Measurements from ENCODE around the gene SIGLEC5. TPM values are rescaled to one million over a fixed set of nuclear protein-coding genes. Genes with fewer than 3 reads are reported as not detected.

Gene SIGLEC5
- total and polyA plus RNA-seq, 2 of the 8 experiments (the other 6 are each of a cell fraction or from before 2014, with no cell fraction given): not detected

DNA sequence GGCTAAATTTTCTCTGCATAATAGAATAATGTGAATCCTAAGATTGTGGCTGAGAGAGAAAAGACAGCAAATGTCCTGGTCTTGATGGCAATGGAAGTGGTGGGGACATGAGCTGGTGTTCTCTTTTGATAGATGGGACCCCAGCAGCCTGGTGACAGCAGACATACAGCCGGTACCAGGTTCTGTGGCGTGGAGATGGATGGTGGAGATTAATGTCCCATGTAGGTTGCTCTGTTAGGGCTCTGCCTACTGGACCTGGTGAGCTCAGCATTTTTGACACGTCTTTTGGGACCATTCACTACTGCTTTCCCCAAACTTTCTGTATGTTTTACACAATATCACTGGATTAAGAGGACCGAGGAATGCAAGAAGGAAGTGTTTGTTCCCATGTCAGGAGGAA is 24.6 kb upstream of the SIGLEC5 start:
- FAIRE-seq (no peak), DNase-seq (ENCODE audit: low read depth in 1 of 2, low spot score in 2 of 2) (no peak)
- Histone ChIP-seq H2AFZ (ENCODE audit: low read length) (no peak overlapping the region), H4K5ac (ENCODE audit: insufficient read length, low read depth, low read length) (no peak overlapping the region), H3K4me3 (ENCODE audit: extremely low read depth in 1 of 4, insufficient read depth in 2 of 4, low read depth in 3 of 4, low read length in 4 of 4) (no peak overlapping the region), H2BK120ac (replicated peaks; ENCODE audit: low read depth, low read length) (no peak overlapping the region), H3K27ac (ENCODE audit: low read depth, low read length) (no peak overlapping the region), H3K14ac (ENCODE audit: insufficient read length) (no peak overlapping the region), H3K4me2 (ENCODE audit: insufficient read depth in 1 of 2, low read depth in 2 of 2, low read length in 2 of 2) (no peak overlapping the region), H4K8ac (ENCODE audit: extremely low read depth, insufficient read depth, low read length) (no peak overlapping the region), H2BK15ac (ENCODE audit: low read length) (no peak overlapping the region), H3K9ac (replicated peaks in 1 of 4; ENCODE audit: extremely low read depth in 1 of 4, low read depth in 3 of 4, low read length in 3 of 4) (no peak overlapping the region), H3K79me2 (ENCODE audit: control insufficient read depth in 1 of 2, insufficient read depth in 2 of 2, low read length in 2 of 2) (no peaks in the 10 kb centered on the region), H3K18ac (ENCODE audit: extremely low read depth, low read length) (no peak overlapping the region), H3K36me3 (ENCODE audit: control insufficient read depth in 2 of 4, insufficient read depth in 4 of 4, low read length in 3 of 4) (no peaks in the 10 kb centered on the region), H3K79me1 (ENCODE audit: low read depth, low read length) (no peaks in the 10 kb centered on the region), H4K20me1 (replicated peaks in 1 of 2; ENCODE audit: control insufficient read depth in 1 of 2, insufficient read depth in 2 of 2, low read length in 2 of 2) (no peaks in the 10 kb centered on the region), H2AK5ac (ENCODE audit: low read depth, low read length) (no peak overlapping the region), H3K4me1 (replicated peaks in 1 of 4; ENCODE audit: control insufficient read depth in 3 of 4, insufficient read depth in 4 of 4, low read length in 3 of 4) (no peaks in the 10 kb centered on the region), H3K4ac (replicated peaks; ENCODE audit: insufficient read length, low read depth, low read length) (no peak overlapping the region), H2BK5ac (ENCODE audit: low read depth, low read length) (no peak overlapping the region), H3K9me3 (ENCODE audit: insufficient read depth in 2 of 2, low read depth in 1 of 2, low read length in 1 of 2) (peaks cover 28 to 34% of the 10 kb centered on the region in 2 experiments), H2BK12ac (ENCODE audit: low read depth, low read length) (no peak overlapping the region), H2BK20ac (ENCODE audit: low read length) (no peak overlapping the region), H3K56ac (replicated peaks; ENCODE audit: insufficient read length, low read depth, low read length) (no peak overlapping the region), H3K23me2 (ENCODE audit: low read depth, low read length) (no peaks in the 10 kb centered on the region), H4K91ac (replicated peaks; ENCODE audit: insufficient read length, low read length) (no peak overlapping the region), H3K27me3 (replicated peaks in 1 of 4; ENCODE audit: control insufficient read depth in 3 of 4, extremely low read depth in 1 of 4, insufficient read depth in 3 of 4, low read length in 3 of 4) (no peaks in the 10 kb centered on the region), H3K23ac (ENCODE audit: insufficient read length) (no peak overlapping the region)
- POLR2A ChIA-PET (ENCODE audit: partially characterized antibody): interaction anchor here (1.6 kb wide), 1 partner anchor 11 kb away, joined by 5 read pairs; no protein-coding TSS in a partner anchor
- CTCF ChIA-PET (ENCODE audit: partially characterized antibody): interaction anchor here (0.7 to 1.9 kb wide), 14 partner anchors 12 to 311 kb away, joined by 3 to 10 read pairs (median 4); no protein-coding TSS in a partner anchor
- 74% methylated on average over 4 of the region's 4 CpGs; no CpG with 5 or more reads in 1 of the 2 experiments for WGBS, 2 experiments (ENCODE audit: extremely low coverage in 1 of 2, insufficient coverage in 1 of 2, insufficient read length in 1 of 2, insufficient replicate concordance in 2 of 2, low coverage in 1 of 2, low lambda C conversion rate in 2 of 2, missing lambda C conversion rate in 1 of 2)
- TF ChIP-seq RFX5 (IDR thresholded peaks at IDR 0.05; ENCODE audit: borderline replicate concordance, low read depth, low read length) (no peak), RAD21 (IDR thresholded peaks at IDR 0.05 in 1 of 2, conservative IDR thresholded peaks at IDR 0.05 in 1 of 2; ENCODE audit: low read depth in 2 of 2, low read length in 2 of 2) (peak; percentile 8 to 18; a peak in 2 of 4 replicates), CTCF (IDR thresholded peaks at IDR 0.05; ENCODE audit: control extremely low read depth in 1 of 3, insufficient read depth in 1 of 3, low read depth in 1 of 3, low read length in 3 of 3) (peak in 2 of 3 experiments; percentile 4 to 13; a peak in 2 of 4 replicates)
